Left cardiac atrium (tissue), 4 donors: ENCODE measurements around the gene AGO1. TPM values are rescaled to one million over a fixed set of nuclear protein-coding genes. Genes with fewer than 3 reads are reported as not detected.

Experiments
- ATAC-seq, 2 donors: fragments of 200-7000 bp; cut with Tn5 transposase; one replicate each; pipeline ENCODE4 v1.9.1; 2020; ENCODE audit warnings: mild to moderate bottlenecking in 2 of 2, moderate library complexity in 2 of 2
- DNase-seq: peaks from one replicate; pipeline ENCODE4 v3.0.0-alpha.2; 2020
- intact Hi-C, 2 donors: fragments of 100-400 bp; cut with DNase I; formaldehyde crosslinking; loops; one replicate each; pipeline versions ENCODE4 v1.14.1 to v1.15.1; 2022 to 2023
- total RNA-seq, 2 donors: library from RNA; stranded (reverse); fragmentation: NEBNext Ultra II Directional; extraction: Animal tissue kit (Norgen Biotek cat#: 25700); gene quantifications; one replicate each; pipeline ENCODE4 v1.2.1, GENCODE V29; 2021
- donor health status: DM: no; HTN: yes; CAD: no.
- donor health status: DM: no; HTN: yes; CAD: no; lungs with severe emphysema.
- donor health status: DM: yes; HTN: yes; CAD: no.
- donor health status: Dilated cardiomyopathy.

The AGO1 gene
- total RNA-seq, 2 donors from 2014 or later, result 23.7 to 24.6 TPM

GRCh38 chr1:35894656-35895055 is 11.6 kb downstream of the AGO1 start:
- intact Hi-C loops, result no loop called here
- DNase-seq, result no peak
- ATAC-seq, result no peak

- intact Hi-C loops, result no loop called here
- ATAC-seq (no peak), DNase-seq (no peak)
Measured at GRCh38 chr1:35899941-35900340, 16.9 kb downstream of the AGO1 start.

GRCh38 chr1:35901235-35901634 is 18.2 kb downstream of the AGO1 start:
- intact Hi-C loops, result no loop called here
- DNase-seq, result no peak
- no peak for ATAC-seq

- DNase-seq (no peak), ATAC-seq (peak in 1 of 2 donors; percentile 34)
- intact Hi-C loops, result no loop called here
Measured at GRCh38 chr1:35902671-35903070, 19.7 kb downstream of the AGO1 start.

- ATAC-seq (no peak), DNase-seq (no peak)
- intact Hi-C loops, result no loop called here
Measured at GRCh38 chr1:35914717-35915116, 31.7 kb downstream of the AGO1 start.

- intact Hi-C loops, result no loop called here
- no peak for DNase-seq
- ATAC-seq, result no peak
Measured at GRCh38 chr1:35915693-35916092, 32.7 kb downstream of the AGO1 start.

GRCh38 chr1:35923791-35924221 is 40.8 kb downstream of the AGO1 start:
- ATAC-seq (no peak), DNase-seq (no peak)
- intact Hi-C loops, result no loop called here

GRCh38 chr1:35924838-35925237 is 41.8 kb downstream of the AGO1 start:
- ATAC-seq, result no peak
- DNase-seq, result no peak
- intact Hi-C loops, result no loop called here

GRCh38 chr1:35925741-35926140 is 42.7 kb downstream of the AGO1 start:
- DNase-seq (peak; percentile 49), ATAC-seq (peak in 1 of 2 donors; percentile 45)
- intact Hi-C loops, result no loop called here

GRCh38 chr1:35927472-35927871 is 44.5 kb downstream of the AGO1 start:
- no peak for DNase-seq
- intact Hi-C loops, result no loop called here
- no peak for ATAC-seq

GRCh38 chr1:35929730-35930592 is 47.0 kb downstream of the AGO1 start:
- intact Hi-C loops, result no loop called here
- ATAC-seq, result peak; percentile 51 to 66
- peak; percentile 61 for DNase-seq

- intact Hi-C loops, result no loop called here
- peak; percentile 96 for ATAC-seq
- peak; percentile 88 for DNase-seq
Measured at GRCh38 chr1:35930593-35931445, 47.8 kb downstream of the AGO1 start, which contains the start of gene AGO3. AGO3 (plus strand) TSS chr1:35931105; CDS start chr1:35931427, 322 bp downstream.

GRCh38 chr1:35931446-35932157 is 48.6 kb downstream of the AGO1 start:
- peak; percentile 46 for DNase-seq
- intact Hi-C loops, result no loop called here
- ATAC-seq, result peak in 1 of 2 donors; percentile 26

- ATAC-seq (no peak), DNase-seq (no peak)
- intact Hi-C loops, result no loop called here
Measured at GRCh38 chr1:35932158-35932636, 49.2 kb downstream of the AGO1 start.

- no peak for ATAC-seq
- intact Hi-C loops, result no loop called here
- no peak for DNase-seq
Measured at GRCh38 chr1:35932941-35933340, 49.9 kb downstream of the AGO1 start.

- DNase-seq, result no peak
- intact Hi-C loops, result no loop called here
- ATAC-seq, result no peak
Measured at GRCh38 chr1:35935442-35936388, 52.7 kb downstream of the AGO1 start.

GRCh38 chr1:35936838-35937237 is 53.8 kb downstream of the AGO1 start:
- ATAC-seq, result no peak
- intact Hi-C loops, result no loop called here
- no peak for DNase-seq

GRCh38 chr1:35939484-35939883 is 56.5 kb downstream of the AGO1 start:
- intact Hi-C loops, result no loop called here
- ATAC-seq, result no peak
- no peak for DNase-seq
